IPS-15b (cell line): ENCODE data around the gene PAQR6.
A peak's percentile ranks its signal among the peaks of the same experiment; 100 is the strongest.

Experiments used
- H3K27me3 ChIP-seq: one replicate; pipeline ENCODE4 v1.6.1; 2013; ENCODE audit warnings: low read length; ENCODE audit not compliant: control insufficient read depth, insufficient read depth
- H3K36me3 ChIP-seq: one replicate; pipeline ENCODE4 v1.6.1; 2013; ENCODE audit warnings: low read length; ENCODE audit not compliant: control insufficient read depth, insufficient read depth
- H3K4me1 ChIP-seq: one replicate; pipeline ENCODE4 v1.6.1; 2013; ENCODE audit warnings: mild to moderate bottlenecking, low read length; ENCODE audit not compliant: control insufficient read depth, insufficient read depth
- H3K4me3 ChIP-seq: one replicate; pipeline ENCODE4 v1.5.1; 2013; ENCODE audit warnings: low read depth, low read length
- H3K9ac ChIP-seq: one replicate; pipeline ENCODE4 v1.6.1; 2013; ENCODE audit warnings: low read depth, mild to moderate bottlenecking, low read length
- H3K9me3 ChIP-seq: one replicate; pipeline ENCODE4 v1.6.1; 2013; ENCODE audit warnings: mild to moderate bottlenecking, low read length; ENCODE audit not compliant: control insufficient read depth, insufficient read depth

PAQR6 gene, protein sequence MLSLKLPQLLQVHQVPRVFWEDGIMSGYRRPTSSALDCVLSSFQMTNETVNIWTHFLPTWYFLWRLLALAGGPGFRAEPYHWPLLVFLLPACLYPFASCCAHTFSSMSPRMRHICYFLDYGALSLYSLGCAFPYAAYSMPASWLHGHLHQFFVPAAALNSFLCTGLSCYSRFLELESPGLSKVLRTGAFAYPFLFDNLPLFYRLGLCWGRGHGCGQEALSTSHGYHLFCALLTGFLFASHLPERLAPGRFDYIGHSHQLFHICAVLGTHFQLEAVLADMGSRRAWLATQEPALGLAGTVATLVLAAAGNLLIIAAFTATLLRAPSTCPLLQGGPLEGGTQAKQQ

DNA sequence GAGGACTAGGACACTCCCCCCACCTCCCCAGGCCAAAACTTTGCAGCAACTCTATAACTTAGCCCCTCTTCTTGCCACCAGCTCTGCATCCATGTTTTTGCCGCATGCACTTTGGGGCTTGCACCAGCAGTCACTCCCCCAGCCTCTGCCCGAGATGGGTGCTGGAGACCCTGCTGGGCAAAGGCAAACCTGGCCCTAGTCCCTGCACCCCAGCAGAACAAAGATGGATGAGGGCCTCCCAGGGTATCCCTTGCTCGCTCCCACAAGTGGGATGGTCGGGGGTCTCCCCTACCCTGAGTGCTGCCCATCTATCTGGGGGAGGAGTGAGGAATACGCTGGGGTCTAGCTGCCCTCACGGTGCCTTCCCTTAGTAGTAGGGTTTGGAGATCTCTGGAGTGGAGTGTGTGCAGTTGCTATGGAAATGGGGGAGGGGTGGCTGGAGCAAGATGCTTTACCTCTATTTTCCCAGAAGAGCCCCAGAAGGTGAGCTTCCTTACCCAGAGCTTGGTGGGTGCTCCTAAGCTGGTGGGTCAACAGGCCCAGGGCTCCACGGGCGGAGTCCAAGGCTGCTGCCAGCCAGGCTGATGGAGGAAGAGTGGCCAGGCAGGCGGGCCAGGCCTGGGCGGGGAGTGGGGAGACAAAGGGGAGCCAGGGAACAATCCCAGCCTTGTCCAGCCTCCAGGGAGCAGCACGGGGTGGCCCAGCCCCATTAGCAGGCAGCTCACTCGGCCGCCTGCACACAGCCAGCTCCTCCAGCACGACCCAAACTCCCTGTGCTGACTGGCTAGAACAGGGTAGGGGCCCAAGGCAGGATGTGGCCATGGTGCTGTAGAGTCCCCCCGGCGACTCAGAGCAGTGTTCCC, at the start of gene PAQR6:
Gene PAQR6, minus strand, starts transcription at position 597 of the 863 bp plus-strand sequence. CDS start 1,325 bp downstream, outside the sequence.
- no peaks in the 10 kb centered on the region for H3K4me1 ChIP-seq
- H3K36me3 ChIP-seq: peaks cover 35% of the 10 kb centered on the region
- H3K9me3 ChIP-seq: no peaks in the 10 kb centered on the region
- no peaks in the 10 kb centered on the region for H3K27me3 ChIP-seq
- no peak within 1 kb of the TSS for H3K9ac ChIP-seq
- no peak within 1 kb of the TSS for H3K4me3 ChIP-seq

DNA sequence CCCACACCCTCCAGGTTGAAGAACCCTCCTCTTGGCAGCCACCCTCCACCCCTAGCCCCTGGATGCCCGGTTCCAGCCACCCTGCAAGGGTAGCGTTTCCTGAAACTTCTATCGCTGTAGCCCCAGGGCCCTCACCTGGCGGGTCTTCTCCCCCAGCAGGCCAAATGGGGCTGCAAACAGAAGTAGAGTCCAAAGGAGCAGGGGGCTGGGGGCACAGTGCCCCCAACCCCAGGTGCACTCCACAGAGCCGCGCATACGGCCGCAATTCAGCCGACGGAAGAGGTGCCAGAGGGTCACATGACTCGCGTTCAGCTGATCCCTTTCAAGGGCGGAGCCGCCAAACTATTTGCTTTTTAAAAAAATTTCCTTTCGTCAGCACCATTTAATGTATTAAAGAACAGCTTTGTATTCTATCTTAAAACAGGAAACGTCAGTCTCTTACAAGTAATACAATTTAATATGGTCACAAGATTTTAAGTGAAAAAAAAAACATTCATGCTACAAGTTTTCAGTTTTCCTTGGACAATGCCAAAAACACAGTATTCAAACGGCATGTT, 47.6 kb upstream of the PAQR6 start, which contains the start of gene GLMP:
Gene GLMP, minus strand, starts transcription at position 289 of the 557 bp plus-strand sequence. Its CDS starts 34 bp downstream, at position 255.
- no peaks in the 10 kb centered on the region for H3K27me3 ChIP-seq
- H3K9ac ChIP-seq: no peak within 1 kb of the TSS
- peaks cover 8% of the 10 kb centered on the region for H3K36me3 ChIP-seq
- H3K9me3 ChIP-seq: no peaks in the 10 kb centered on the region
- peak within 1 kb of the TSS; percentile 83 for H3K4me3 ChIP-seq
- no peaks in the 10 kb centered on the region for H3K4me1 ChIP-seq

DNA sequence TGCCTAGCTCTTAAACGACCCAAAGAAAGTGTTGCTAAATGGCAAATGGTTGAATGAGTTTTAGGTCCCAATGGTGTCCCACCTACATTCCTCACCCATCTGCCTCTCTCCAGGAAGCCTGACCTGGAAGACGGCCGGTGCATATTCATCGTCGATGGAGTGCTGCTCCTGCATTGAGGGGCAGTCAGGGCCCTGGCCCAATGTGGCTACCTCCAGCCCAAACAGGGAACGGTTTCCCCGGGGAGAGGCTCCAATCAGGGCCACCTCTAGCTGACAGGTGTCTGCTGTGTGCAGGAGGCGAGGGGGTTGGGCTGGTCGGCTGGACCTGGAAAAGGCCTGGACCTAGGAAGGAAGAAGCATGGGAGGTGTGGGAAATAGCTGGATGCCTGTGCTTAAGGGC, 46.0 kb upstream of the PAQR6 start:
- Histone ChIP-seq H3K36me3 (peaks cover 8% of the 10 kb centered on the region), H3K9me3 (no peaks in the 10 kb centered on the region), H3K9ac (no peak overlapping the region), H3K4me1 (no peaks in the 10 kb centered on the region), H3K4me3 (no peak overlapping the region), H3K27me3 (no peaks in the 10 kb centered on the region)

DNA sequence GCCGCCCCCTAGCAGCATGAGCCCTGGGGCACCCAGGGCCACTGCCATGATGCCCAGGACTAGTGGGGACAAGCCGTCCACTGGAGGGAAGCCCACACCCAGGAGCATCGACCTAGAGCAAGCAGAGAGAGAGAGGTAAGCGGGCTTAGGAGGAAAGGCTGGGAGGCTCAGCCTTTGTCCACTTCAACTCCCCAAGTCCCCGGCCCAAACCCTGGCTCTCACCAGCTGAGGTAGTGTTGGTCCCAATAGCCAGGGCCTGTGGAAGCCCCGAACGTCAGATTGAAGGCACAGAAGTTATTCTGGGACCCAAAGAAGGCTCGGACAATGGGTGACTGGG, 45.2 kb upstream of the PAQR6 start:
- no peaks in the 10 kb centered on the region for H3K9me3 ChIP-seq
- no peaks in the 10 kb centered on the region for H3K27me3 ChIP-seq
- H3K4me1 ChIP-seq: no peaks in the 10 kb centered on the region
- no peak overlapping the region for H3K9ac ChIP-seq
- H3K4me3 ChIP-seq: no peak overlapping the region
- H3K36me3 ChIP-seq: peaks cover 8% of the 10 kb centered on the region

DNA sequence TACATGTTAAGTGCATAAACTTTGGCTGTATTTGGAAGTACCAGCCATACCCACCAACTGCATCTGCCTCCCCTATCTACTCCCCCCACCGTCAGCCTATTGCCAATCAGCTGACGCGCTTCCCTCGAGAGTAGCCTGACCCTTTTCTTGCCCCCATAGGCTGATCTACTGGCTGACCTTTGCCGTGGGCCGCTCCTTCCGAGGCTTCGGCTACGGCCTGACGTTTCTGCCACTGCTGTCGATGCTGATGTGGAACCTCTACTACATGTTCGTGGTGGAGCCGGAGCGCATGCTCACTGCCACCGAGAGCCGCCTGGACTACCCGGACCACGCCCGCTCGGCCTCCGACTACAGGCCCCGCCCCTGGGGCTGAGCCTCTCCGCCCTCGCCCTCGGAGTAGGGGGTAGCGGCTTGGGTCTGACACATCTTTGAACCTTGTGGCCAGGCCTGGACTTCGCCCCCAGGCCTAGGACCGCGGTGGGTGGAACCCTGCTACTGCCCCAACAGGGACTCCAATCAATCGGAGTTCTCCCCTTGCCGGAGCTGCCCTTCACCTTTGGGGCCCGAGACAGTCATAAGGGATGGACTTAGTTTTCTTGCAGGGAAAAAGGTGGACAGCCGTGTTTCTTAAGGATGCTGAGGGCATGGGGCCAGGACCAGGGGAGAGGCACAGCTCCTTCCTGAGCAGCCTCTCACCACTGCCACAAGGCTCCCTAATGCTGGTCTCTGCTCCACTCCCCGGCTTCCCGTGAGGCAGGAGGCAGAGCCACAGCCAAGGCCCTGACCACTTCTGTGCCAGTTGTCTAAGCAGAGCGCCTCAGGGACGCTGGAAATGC, 43.6 kb upstream of the PAQR6 start:
- Histone ChIP-seq H3K27me3 (no peaks in the 10 kb centered on the region), H3K4me1 (no peaks in the 10 kb centered on the region), H3K9ac (peak overlapping the region; percentile 88), H3K36me3 (peaks cover 8% of the 10 kb centered on the region), H3K9me3 (no peaks in the 10 kb centered on the region), H3K4me3 (peak overlapping the region; percentile 92)

DNA sequence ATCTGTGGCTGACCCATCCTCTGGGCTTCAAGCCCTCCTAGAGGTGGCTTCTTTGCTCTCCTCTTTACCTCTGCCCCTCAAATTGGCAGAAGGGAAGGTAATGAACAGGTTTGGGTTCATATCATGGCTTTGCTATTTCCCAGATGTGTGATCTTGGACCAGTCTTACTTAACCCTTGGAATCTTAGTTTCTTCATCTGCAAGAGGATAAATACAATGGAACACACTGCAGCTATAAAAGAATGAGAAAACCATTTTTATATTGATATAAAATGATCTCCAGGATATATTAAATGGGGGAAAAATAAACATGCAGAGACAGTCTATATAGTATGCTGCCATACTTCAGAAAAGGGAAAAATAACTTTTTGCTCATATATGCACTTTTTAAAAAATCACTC, 42.0 kb upstream of the PAQR6 start:
- H3K9me3 ChIP-seq: no peaks in the 10 kb centered on the region
- H3K27me3 ChIP-seq: no peaks in the 10 kb centered on the region
- no peak overlapping the region for H3K9ac ChIP-seq
- no peaks in the 10 kb centered on the region for H3K4me1 ChIP-seq
- H3K36me3 ChIP-seq: peaks cover 12% of the 10 kb centered on the region
- no peak overlapping the region for H3K4me3 ChIP-seq

DNA sequence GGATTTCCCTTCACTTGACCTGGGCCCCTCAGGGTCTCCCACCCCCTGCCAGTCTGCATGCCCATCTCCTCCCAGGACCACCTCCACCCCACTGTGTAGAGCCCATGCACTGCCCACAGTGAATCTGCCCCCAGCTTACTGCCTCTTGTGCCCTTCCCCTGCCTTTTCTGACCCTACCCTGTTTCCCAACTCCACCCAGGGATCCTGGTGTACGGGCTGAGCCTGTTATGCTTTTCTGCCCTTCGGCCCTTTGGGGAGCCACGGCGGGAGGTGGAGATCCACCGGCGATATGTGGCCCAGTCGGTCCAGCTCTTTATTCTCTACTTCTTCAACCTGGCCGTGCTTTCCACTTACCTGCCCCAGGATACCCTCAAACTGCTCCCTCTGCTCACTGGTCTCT, 38.2 kb upstream of the PAQR6 start:
- Histone ChIP-seq H3K9ac (no peak overlapping the region), H3K9me3 (no peaks in the 10 kb centered on the region), H3K27me3 (no peaks in the 10 kb centered on the region), H3K36me3 (peaks cover 6% of the 10 kb centered on the region), H3K4me3 (no peak overlapping the region), H3K4me1 (peaks cover 10% of the 10 kb centered on the region)

DNA sequence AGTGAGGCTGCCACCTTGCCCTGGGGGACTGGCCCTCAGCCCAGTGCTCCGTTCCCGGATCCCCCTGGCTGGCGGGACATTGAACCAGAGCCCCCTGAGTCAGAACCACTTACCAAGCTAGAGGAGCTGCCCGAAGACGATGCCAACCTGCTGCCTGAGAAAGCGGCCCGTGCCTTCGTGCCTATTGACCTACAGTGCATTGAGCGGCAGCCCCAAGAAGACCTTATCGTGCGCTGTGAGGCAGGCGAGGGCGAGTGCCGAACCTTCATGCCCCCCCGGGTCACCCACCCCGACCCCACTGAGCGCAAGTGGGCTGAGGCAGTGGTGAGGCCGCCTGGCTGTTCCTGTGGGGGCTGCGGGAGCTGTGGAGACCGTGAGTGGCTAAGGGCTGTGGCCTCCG, 37.6 kb upstream of the PAQR6 start:
- Histone ChIP-seq H3K9ac (no peak overlapping the region), H3K4me3 (no peak overlapping the region), H3K36me3 (peaks cover 6% of the 10 kb centered on the region), H3K9me3 (no peaks in the 10 kb centered on the region), H3K4me1 (peaks cover 10% of the 10 kb centered on the region), H3K27me3 (no peaks in the 10 kb centered on the region)

DNA sequence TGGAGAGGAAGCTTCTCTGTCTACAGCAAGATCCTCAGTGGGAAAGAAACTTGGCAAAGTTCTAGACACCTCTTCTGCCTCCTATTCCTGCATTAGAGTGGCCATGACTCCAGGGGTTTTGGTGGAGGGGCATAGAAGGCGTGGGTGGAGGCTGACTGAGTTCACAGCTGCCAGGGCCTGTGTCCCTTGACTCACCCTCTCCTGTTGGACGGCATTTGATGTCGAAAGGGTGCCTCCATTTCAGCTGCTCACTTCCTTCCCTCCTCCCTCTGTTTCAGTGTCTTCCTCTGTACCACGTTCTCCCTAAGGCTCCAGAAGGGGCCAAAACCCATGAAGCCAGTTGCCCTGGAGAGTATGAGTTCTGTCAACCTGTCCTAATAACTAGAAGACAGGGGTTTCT, 36.9 kb upstream of the PAQR6 start:
- Histone ChIP-seq H3K9me3 (no peaks in the 10 kb centered on the region), H3K36me3 (peaks cover 9% of the 10 kb centered on the region), H3K9ac (no peak overlapping the region), H3K4me1 (peaks cover 10% of the 10 kb centered on the region), H3K27me3 (no peaks in the 10 kb centered on the region), H3K4me3 (no peak overlapping the region)

DNA sequence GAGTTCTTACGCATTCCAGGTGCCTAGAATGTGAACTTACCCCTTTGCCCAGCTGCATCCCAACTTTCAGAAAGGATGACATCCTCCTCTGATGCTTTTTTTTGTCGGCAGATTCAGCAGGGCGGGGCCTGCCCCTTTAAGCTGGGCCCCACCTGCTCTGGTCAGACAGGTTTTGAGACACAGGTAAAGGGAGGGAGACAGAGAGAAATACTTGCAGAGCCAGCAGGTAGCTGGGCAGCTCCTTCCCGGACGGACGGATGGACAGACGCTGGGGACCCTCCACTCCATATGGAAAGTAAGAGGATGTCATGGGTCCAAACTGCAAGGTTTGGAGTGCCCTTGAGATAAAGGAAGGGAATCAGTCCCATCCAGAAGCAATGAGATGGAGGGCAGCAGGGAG, 36.3 kb upstream of the PAQR6 start, which contains the start of gene TMEM79:
Gene TMEM79, plus strand, starts transcription at position 214 of the 400 bp plus-strand sequence. CDS start 902 bp downstream, outside the sequence.
- H3K4me1 ChIP-seq: peaks cover 10% of the 10 kb centered on the region

DNA sequence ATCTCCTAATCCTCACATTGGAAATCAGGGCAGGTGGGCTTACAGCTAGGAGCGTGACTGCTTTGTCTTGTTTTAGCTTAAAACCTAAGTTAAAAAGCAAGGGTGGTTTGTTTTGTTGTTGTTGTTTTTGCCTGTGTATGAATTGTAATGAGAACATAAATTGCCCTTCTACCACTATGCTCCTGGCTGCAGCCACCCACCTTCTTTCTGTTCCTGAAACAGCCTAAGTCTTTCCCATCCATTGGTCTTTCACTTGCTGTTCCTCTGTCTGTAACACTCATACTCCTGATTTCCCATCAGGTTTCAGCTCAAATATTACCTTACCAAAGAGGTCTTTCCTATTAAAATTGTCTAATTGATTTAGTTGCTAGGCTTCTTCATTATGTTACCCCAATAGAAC, 35.7 kb upstream of the PAQR6 start:
- Histone ChIP-seq H3K4me1 (peaks cover 10% of the 10 kb centered on the region), H3K9me3 (no peaks in the 10 kb centered on the region), H3K27me3 (no peaks in the 10 kb centered on the region), H3K36me3 (peaks cover 15% of the 10 kb centered on the region), H3K4me3 (peak overlapping the region; percentile 83), H3K9ac (peak overlapping the region; percentile 89)

More for the DNA sequence above, 36.3 kb upstream of the PAQR6 start, which contains the start of gene TMEM79:
- Histone ChIP-seq H3K36me3 (peaks cover 11% of the 10 kb centered on the region), H3K9ac (peak within 1 kb of the TSS; percentile 89), H3K4me3 (peak within 1 kb of the TSS; percentile 83), H3K27me3 (no peaks in the 10 kb centered on the region), H3K9me3 (no peaks in the 10 kb centered on the region)
